Occipital lobe (tissue), 2 donors: ENCODE data around the gene RORB. TPM values are rescaled to one million over a fixed set of nuclear protein-coding genes. Genes with fewer than 3 reads are reported as not detected.

Source experiments
- DNase-seq: peaks from one replicate; lab custom pipeline; 2025; lab: John Stamatoyannopoulos, UW
- total RNA-seq: library from RNA; depleted of rRNA; stranded (reverse); fragments of >200 nt; gene quantifications from one replicate; pipeline ENCODE4 v1.2.3, GENCODE V29; 2014

The RORB gene
- total RNA-seq, result 52.4 TPM

GRCh38 chr9:74496819-74497747 lies at the start of gene RORB:
Gene RORB, plus strand, starts transcription at chr9:74497335. Its CDS starts 642 bp downstream, at chr9:74497977.
- DNase-seq, result peak; percentile 87

GRCh38 chr9:74447451-74448193 lies 49.5 kb upstream of the RORB start:
- no peak for DNase-seq

- no peak for DNase-seq
These were observed 48.1 kb upstream of the RORB start for GRCh38 chr9:74449060-74449459.

- DNase-seq, result no peak
These were observed 38.3 kb upstream of the RORB start for GRCh38 chr9:74458832-74459231.

GRCh38 chr9:74463825-74464224 lies 33.3 kb upstream of the RORB start:
- DNase-seq, result no peak

- DNase-seq, result no peak
These were observed 18.5 kb upstream of the RORB start for GRCh38 chr9:74478606-74479005.

- DNase-seq, result no peak
These were observed 17.4 kb upstream of the RORB start for GRCh38 chr9:74479711-74480110.

- no peak for DNase-seq
These were observed 9.7 kb upstream of the RORB start for GRCh38 chr9:74487395-74487794.

- DNase-seq, result no peak
These were observed 3.6 kb upstream of the RORB start for GRCh38 chr9:74493512-74493911.

- DNase-seq, result no peak
These were observed 2.6 kb upstream of the RORB start for GRCh38 chr9:74494490-74494889.

- no peak for DNase-seq
These were observed 729 bp upstream of the RORB start for GRCh38 chr9:74496406-74496805.

- peak; percentile 56 for DNase-seq
These were observed 849 bp downstream of the RORB start for GRCh38 chr9:74497748-74498620.

GRCh38 chr9:74498621-74499095 lies 1.5 kb downstream of the RORB start:
- no peak for DNase-seq

GRCh38 chr9:74499111-74499601 lies 2.0 kb downstream of the RORB start:
- DNase-seq, result no peak

GRCh38 chr9:74499770-74500583 lies 2.8 kb downstream of the RORB start:
- no peak for DNase-seq

GRCh38 chr9:74500584-74500924 lies 3.4 kb downstream of the RORB start:
- DNase-seq, result no peak

- DNase-seq, result no peak
These were observed 4.4 kb downstream of the RORB start for GRCh38 chr9:74501570-74501969.

GRCh38 chr9:74503219-74503618 lies 6.1 kb downstream of the RORB start:
- DNase-seq, result no peak

- no peak for DNase-seq
These were observed 6.5 kb downstream of the RORB start for GRCh38 chr9:74503666-74504065.

GRCh38 chr9:74511333-74511732 lies 14.2 kb downstream of the RORB start:
- no peak for DNase-seq

GRCh38 chr9:74512416-74512815 lies 15.3 kb downstream of the RORB start:
- DNase-seq, result no peak
